DMS79 (cell line): ENCODE results near the gene GRID2.
"Not testable (repeated sequence)": the region's sequence is repeated elsewhere in the genome, so short reads cannot be mapped to it uniquely, and the experiment has no call there.

ENCODE experiments used
- DNase-seq: peaks from one replicate; lab custom pipeline; 2025; lab: John Stamatoyannopoulos, UW

GRID2 gene

DNA sequence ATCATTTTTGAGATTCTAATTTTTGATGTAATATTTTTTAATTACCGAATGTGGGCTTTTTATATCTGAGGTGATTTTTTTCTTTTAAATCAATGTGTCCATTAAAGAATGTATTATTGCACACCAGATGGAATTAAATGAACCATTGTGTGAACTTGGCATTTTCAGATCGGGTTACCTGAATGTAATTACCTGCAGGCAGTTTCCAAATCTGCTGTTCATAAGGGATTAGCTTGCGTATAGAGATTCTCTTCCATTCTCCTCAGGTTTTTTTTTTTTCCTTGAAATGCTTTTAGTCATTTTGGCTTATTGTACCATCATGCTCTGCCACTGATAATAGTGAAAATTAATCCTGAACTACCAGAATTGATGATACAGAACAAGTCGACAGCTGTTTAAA is 1013.3 kb downstream of the GRID2 start:
- no peak for DNase-seq

DNA sequence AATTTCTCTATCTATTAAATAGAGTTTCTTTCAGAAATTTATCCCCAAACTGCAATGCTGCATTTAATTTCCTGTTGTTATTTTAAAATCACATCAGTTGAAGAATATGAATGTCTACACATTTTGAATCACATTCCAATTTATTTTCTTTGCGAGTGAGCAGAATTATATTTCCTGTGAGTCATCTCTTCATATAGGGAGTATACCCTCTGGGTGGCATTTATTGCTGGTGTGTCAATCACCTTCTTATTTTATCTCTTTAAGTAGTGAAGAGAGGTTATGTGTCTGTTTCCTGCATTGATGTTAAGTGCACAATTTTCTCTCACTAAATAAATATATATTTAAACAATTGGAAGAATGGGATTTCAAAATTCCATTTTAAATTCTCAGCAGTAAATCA is 1013.8 kb downstream of the GRID2 start:
- no peak for DNase-seq

- no peak for DNase-seq
Observed at GRCh38 chr4:93319041-93319440, 1015.3 kb downstream of the GRID2 start.

DNA sequence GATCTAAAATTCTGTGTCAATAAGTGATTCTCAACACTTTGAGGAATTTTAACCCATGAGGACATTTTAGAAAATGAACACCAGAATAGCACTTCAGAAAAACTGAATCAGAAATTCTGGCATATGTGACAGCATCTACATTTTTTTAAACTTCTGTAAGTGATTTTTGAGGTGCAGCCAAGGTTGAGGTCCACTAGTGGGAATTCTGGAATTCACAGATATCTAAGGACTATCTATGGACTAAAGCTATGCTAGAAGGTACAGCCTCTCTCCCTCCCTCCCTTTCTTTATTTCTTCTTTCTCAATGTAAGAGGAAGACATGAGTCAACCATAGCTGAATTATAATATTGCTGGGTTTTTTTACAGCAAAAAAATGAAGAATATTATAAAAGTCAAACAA is 1016.6 kb downstream of the GRID2 start:
- no peak for DNase-seq

DNA sequence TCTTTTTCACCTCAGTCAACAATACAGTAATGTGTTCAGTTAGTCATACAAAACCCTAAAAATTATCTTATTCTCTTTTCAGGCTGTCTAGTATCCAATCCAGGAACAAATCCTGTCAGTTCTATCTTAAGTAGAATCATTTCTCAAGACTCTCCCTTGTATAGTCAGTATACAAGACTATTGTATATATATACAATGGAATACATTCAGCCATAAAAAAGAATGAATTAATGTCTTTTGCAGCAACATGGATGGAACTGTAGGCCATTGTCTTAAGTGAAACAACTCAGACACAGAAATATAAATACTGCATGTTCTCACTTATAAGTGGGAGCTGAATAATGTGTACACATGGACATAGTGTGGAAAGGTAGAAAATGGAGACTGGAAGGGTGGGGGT is 1023.6 kb downstream of the GRID2 start:
- DNase-seq = no peak

DNA sequence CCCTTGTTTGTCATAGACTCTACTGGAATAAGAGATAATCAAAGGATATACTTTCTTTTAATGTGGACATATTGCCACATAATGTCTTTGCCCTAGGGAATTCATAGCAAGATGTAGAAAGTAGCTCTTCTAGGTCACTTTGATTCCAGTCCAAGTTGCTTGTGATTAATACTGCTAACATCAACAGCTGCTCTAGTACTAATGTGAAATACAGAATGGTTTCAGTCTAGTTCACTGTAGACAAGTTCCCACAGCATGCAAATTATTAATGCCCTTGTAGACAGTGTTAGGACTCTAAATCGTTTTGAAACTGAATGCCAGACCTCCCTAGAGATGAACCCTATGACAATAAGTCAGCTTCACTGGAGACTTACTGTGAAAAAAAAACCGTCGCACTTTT is 1030.2 kb downstream of the GRID2 start:
- no peak for DNase-seq

- no peak for DNase-seq
Observed at GRCh38 chr4:93337196-93337595, 1033.4 kb downstream of the GRID2 start.

DNA sequence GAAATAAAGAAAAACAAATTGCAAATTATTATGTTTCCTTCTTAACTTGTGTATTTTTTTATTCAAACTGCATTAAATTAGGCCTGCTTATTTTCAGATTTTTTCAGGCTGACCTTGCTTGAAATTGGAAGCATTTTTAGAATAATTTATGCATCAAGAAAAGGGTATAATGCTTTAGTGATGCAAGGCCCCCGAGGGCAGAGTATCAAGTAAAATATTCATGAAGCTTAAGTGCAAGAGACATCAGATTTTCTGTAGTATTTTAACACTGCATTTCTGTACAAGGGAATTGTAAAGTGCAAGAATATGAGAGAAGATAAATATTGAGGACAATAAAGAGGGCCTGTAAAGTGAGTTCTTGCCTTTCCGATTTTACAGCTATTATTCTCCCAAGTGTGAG is 1039.0 kb downstream of the GRID2 start:
- no peak for DNase-seq

- DNase-seq = no peak
Observed at GRCh38 chr4:93346840-93347239, 1043.1 kb downstream of the GRID2 start.

DNA sequence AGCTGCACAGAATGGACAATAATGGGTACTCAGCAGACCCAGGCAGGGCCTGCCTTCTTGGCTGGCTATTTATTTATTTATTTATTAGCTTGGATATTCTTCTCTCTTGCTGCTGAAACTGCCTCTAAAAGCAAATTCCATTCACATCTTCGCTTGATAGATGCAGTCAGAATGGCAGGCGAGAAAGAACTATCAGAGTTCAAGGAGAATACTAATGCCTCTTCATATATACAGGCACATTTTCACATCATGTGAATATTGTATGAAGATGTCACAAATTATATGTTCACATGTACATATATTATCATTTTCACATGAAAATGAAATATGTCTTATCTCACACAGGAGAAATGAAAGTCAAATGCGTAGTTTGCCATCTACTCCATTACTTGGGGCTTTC is 1045.1 kb downstream of the GRID2 start:
- no peak for DNase-seq

DNA sequence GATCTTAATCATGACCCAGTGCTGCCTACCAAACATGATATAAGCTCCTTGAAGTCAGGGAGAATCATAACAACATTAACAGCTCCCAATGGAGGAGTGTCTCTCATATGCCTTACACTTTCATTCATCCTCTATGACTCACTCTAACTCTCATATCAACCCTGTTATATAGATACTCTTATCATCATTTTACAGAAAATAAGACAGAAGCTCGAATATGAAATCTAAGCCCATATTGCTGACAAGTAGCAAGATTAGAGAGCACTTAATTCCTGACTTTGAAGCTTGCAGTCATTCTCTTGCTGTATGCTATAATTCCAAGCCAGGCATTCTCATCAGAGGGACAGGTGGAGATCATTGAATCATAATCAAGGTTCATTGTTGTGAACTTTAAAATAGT is 1048.1 kb downstream of the GRID2 start:
- DNase-seq = no peak

- no peak for DNase-seq
Observed at GRCh38 chr4:93355411-93355810, 1051.6 kb downstream of the GRID2 start.

DNA sequence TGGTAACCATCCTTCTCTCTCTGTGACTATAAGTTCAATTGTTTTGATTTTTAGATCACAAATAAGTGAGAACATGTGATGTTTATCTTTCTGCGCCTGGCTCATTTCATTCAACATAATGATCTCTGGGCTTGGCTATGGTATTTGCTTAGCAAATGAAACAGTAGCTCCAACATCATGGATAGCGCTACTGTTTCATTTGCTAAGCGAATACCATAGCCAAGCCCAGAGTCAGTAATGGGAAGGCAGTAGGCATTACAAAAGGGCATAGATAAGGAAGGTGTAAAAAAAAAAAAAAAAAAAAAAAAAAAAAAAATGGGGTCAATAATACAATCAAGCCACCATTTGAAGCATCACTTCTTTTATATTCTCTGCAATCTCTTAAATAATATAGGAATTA is 1055.8 kb downstream of the GRID2 start:
- DNase-seq = no peak

GRCh38 chr4:93366169-93366755 is 1062.5 kb downstream of the GRID2 start:
- not testable (repeated sequence) for DNase-seq

DNA sequence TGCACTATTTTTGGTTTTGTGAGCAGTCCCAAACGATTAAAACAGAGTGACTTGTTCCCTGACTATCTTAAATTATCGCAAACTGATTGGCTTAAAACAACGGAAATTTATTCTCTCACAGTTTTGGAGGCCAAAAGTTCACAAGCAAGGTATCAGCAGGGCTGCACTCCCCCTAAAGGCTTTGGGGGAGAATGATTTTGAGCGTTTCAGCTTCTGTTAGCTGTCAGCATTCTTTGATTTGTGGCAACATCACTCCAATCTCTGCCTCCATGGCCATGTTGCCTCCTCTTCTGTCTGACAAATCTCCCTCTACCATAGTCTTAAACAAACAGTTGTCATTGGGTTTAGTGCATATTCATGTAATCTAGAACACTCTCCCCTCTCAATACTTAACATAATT is 1065.2 kb downstream of the GRID2 start:
- DNase-seq = no peak

DNA sequence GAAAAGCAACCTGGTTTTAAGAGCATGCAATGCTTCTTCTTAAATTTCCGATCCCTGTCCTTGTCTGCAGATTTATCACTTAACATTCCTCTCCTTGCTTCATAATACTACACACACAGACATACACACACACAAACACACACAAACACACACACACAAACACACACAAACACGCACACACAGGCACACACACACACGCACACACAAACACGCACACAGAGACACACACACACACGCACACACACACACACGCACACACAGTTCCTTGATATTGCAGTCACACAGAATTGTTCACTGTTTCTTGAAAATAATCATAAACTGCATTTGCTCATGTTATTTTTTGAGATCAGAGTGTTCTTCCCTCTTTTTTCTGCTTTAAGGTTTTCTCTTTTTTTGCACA is 1066.5 kb downstream of the GRID2 start:
- no peak for DNase-seq

DNA sequence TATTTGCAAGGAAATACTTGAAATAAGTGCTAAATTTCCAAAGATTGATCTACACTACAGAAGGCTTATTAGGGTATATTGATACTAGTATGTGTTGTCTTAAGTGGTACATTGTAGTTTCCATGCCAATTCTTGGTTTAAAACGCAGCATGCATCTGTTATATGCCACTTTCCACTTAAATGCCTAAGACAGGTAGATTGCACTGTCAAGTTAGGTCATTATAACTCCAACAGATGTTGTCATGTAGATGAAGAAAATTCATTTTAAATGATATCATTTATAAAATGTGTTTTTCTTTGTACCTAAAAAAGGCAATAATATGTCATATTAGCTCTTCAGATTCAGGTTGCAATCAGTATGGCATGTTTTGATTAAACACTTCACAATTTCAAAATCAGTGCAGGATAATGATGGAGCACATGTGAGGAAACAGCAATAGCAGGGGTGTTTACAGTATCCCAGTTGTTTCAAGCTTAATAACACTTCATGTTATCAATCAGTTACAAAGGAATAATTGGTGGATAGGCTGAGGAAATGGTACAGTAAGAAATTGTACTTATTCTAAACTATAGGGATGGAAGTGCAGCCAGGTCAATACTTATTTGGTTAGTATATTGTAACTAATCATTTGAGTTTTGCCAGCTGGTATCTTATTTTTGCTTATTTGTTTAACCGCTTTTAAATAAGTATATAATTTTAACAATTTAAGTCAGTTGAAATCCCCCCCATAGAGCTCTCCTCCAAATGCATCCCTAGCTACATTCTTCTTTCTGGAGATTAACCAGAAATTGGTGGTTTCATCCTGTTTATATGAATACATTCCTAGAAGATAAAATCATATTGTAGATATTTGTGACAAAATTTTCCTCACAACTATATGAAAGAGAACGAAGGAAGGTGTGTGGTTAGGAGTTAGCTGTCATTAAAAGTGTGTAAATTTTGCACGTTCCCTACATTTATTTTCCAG is 1070.4 kb downstream of the GRID2 start:
- DNase-seq = no peak

DNA sequence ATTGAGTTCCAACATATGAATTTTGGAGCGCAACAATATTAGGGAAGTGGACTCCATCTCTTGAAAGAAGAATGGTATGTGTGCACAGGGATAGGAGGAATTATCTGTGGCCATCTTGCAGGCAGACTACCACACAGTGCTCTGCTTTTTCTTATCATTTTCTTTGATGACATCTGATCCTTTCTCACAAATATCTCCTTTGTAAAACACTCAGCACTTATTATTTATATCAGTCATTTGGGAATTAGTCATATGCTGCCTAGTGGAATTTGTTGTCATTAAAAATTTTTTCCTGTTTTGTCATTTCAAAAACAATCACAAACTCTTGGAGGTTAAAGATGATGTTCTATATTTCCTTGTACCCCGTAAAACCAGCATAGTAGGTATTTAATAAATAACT is 1080.5 kb downstream of the GRID2 start:
- DNase-seq = no peak

GRCh38 chr4:93384887-93385286 is 1081.1 kb downstream of the GRID2 start:
- no peak for DNase-seq

DNA sequence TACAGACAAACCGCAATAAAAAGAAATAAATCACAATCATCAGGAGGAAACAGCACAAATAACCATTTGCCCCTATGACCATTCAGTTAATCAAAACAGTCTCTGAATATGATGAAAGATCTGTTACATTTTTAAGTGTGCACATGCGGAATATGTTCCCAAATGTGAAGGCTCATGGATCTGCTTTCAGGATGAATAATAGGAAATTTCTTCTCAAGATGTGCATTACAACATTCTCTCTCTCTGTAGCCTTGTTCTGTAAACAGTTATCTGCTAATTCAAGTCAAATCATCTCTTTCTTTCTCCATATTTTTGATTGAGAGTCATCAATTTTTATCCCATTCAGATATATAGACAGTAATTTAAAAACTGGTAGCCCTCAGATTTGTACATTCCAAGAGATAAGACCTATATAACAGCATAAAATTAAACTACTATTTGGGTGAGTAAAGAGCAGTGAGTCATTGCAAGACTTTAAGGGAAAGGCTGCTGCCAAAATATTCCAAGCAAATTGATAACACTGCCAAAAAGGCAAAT is 1090.8 kb downstream of the GRID2 start:
- DNase-seq = no peak

- DNase-seq = no peak
Observed at GRCh38 chr4:93396272-93396671, 1092.5 kb downstream of the GRID2 start.

DNA sequence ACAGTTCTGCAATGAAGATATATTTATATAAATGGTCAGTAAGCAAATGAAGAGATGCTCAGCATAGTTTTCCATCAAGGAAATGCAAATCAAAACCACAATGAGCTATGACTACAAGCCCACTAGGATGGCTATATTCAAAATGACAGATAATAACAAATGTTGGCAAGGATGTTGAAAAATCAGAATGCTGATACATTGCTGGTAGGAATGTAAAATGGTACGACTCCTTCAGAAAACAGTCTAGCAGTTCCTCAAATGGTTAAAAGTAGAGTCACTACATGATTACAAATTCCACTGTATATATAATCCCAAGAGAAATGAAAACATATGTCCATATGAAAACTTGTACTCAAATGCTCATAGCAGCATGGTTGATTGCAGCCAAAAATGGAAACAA is 1099.8 kb downstream of the GRID2 start:
- no peak for DNase-seq

DNA sequence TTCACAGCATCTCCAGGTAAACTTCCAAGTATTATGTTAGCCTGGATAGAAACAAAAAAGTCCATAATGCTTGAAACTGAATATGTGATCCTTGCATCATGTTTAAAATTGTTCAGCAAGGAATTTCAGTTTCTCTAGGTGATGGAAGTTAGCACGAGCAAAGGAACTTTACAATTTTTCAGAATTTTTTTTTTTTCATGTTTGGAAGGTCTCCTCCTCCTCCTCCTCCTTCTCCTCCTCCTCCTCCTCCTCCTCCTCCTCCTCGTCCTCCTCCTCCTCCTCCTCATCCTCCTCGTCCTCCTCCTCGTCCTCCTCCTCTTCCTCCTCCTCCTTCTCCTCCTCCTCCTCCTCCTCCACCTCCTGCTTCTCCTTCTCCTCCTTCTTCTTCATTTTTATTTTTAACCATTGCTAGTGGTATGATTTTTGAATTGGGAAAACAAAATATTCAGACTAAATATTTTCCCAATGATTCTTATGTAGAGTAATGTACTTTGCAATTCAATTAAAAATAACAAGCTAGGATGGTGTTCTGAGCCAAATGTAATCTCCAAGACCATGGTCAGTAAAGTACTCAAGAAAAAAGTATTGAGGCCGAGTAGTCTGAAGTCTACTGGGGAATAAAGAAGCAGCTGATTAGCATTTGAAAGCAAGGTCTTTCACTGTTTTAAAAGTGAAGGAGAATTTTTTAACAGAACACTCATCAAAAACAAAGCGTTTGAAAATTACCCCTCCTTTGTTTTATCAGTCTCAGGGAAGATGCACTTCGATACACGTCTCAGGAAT is 1103.9 kb downstream of the GRID2 start:
- no peak for DNase-seq
